Measurements from ENCODE around the gene TBC1D17.

TBC1D17 gene

DNA sequence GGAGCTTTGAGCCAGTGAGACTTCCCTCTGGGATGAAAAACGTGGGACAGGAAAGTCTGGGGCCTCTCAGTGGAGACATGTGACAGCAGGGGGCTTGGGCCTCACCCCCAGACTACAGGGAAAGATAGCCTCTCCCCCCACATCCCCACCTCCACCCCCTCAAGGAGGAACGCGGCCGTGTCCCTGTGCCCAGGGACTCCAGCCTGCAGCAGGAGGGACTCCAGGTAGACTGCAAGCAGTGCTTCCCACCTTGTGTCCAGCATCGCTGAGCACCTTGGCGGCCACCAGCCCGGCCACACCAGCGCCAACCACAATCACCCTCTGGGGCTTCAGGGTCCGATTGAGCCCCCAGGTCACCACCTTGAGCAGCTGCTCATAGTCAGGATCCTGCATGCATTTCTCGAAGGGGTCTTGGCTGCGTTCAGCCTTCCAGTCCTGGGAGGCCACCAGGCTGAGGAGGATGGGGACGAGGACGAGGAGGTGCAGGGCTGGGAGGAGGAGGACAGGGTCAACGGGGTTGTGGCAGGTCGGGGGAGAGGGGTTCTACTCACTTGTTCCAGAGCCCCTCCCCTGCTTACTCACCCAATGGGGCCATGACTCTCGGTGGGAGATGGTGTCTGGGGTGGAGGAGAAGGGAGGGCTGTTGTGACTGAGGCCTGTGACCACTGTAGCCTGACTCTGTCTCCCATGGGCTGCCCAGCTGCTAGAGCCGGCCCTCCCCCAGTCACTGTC is 18.2 kb downstream of the TBC1D17 start:
- no peak for DNase-seq

DNA sequence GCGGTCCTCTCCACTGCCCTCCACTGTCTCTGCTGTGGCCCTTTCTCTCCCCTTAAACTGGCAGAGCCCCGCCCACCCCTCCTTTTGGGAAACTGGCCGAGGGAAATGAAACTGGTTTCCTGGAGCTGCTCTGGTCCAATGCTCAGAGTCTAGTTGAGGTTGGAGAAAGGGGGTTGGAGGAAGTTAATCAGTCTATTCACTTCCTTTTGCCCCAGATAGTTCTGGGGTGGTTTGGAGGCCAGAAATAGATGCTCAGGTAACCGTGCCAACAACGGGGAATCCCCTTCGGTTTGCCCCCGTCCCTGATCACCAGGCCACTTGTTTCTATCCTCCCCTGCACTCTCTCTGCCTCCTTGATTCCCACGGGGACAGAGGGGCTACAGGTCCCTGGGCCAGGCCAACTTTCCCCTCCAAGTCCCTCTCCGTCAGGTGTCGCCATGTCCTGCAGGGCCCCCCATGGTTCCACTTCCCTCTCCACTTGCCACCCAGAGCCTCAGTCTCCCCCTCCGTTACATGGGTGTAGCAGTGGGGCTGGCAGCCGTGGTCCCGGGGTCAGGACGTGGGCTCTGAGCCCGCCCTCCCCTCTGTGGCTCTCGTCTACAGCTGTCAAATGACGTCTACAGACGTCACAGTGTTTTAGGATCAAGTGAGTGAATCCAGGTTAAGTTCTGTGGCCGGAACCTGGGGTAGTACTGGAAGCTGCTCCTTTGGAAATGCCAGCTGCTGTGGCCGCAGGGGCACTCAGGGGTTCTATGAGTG is 19.5 kb downstream of the TBC1D17 start, which contains the start of gene IL4I1:
Gene IL4I1, minus strand, starts transcription at position 25 of the 759 bp plus-strand sequence. CDS start 727 bp downstream, outside the sequence.
- no peak for DNase-seq

DNA sequence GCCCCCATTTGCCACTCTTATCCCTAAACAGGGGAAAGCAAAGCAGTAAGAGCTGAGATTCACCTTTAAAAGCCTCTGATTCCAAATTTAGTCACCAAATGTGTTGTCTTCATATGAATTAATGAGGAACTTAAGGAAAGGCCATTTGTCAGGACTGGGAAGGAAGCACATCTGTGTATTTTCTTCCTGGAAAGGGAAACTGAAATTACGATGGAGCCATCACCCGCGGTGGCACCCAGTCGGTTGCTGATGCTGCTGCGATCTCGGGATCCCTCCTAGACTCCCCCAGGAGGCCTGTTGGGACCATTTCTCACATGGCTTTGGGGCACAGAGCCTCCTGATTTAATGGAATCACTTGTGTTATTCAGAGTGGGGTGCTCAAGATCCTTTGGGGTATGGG is 26.6 kb downstream of the TBC1D17 start:
- DNase-seq, result no peak

DNA sequence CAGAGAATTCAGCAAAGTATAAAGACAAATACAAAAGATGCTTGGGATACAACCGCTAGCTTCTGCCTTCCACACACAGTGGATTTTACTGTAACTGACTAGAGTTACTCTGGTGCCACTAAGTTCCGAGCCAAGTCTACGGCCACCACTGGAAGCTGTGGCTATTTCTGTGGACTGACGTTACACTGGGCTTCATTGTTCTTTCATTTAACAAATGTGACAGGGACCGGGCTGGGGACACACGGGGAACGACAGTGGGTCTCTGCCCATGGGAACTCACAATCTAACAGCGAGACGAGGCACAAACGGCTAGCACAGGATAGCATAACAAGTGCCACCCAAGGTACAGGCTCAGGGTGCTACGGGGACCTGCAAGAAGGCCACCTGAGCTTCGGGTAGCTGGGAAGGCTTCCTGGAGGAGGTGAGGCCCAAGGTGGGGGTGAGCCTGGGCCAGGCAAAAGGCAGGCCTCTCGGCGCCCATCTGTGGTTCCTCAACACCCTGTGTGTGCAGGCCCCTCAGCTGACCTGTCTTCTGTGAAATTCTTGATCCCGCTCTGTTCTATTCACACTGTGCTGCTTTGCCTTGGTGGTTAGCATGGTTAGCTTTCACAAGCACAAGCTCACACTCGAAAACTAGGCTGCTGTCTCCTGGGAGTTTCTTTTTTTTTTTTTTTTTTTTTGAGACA is 29.5 kb downstream of the TBC1D17 start:
- DNase-seq, result no peak

DNA sequence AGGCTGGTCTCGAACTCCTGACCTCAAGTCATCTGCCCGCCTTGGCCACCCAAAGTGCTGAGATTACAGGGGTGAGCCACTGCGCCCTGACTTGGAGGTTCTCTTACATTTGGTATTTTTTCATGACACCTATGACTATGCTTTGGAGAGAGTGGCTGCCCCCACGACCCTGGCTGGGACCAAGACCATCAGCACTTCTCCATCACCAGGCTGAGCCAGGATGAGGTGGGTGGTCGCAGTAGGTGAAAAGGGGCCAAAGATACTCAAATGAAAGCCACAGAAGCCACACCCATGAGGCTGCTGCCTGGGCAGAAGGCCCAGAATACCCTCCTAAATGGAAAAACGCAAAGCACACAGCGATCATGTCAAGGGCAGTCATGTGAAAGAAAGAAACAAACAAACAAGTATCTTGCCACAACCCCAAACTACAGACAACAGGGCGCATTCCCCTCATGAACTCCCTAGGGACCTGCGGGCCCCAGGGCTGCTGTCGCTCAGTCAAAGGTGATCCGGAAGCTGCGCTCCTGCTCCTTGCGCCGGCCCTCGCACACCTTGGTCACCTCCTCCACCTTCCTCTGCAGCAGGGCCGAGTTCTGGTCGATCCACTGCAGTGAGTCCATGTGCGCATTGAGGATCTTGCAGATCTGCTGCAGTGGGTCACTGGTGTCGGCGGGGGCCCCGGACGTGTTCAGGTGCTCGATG is 30.4 kb downstream of the TBC1D17 start:
- no peak for DNase-seq

DNA sequence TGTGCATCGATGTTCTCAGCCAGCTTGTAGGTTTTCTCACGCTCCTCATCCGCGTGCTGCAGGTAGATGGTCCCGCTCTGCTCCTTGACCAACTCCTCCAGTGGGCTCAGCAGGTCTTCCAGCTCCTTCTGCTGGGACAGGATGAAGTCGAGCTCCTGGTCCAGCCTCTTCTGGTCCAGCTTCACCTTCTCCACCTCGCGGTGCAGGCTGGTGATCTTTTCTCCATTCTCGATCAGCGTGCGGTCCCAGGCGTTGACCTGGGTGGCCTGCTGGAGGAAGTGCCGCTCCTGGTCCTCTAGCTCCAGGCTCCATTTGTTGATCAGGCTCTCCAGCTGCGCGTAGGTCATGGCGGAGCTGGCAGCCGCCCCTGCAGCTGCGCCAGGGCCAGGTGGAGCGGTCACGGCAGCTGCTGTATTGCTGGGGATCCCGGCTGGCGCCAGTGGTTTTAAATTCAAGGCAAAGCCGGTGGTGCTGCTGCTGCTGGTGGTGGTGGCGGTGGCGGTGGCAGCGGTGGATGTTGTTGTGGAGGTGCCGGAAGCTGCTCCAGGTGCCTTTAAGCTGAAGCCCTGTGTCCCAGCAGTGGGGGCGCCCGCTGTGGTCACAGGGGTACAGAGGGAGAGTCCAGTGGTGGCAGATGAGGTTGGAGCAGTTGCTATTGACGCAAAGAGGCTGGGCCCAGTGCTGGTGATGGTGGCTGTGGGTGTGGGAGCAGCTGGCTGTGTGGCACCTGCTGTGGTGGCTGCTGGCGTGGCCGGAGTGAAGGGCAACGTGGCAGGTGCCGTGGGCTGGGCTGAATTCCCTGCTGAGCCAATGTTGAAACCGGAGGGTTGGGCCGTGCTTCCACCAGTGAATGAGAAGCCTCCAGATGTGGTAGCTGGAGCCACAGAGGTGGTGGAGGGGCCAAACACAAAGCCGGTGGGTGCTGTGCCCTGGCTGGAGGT is 31.2 kb downstream of the TBC1D17 start:
- no peak for DNase-seq

DNA sequence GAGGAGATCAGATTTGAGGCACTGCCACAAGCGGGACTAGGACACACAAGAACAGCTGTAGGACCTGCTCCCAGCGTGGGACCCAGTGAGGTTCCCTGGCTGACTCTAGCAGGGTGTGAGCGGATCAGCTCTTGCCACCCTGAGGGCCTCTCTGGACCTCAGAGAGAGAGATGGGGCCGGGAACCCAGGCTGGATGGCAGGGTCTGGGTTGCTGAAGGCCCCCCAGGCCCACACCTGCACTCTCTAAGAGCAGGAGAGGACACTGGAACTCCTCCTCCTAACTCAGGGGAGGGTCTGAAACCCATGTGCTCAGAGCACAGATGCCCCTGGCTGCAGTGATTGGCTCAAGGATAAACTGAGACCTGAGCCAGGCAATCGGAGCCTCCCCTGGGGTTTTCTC is 32.7 kb downstream of the TBC1D17 start:
- no peak for DNase-seq

DNA sequence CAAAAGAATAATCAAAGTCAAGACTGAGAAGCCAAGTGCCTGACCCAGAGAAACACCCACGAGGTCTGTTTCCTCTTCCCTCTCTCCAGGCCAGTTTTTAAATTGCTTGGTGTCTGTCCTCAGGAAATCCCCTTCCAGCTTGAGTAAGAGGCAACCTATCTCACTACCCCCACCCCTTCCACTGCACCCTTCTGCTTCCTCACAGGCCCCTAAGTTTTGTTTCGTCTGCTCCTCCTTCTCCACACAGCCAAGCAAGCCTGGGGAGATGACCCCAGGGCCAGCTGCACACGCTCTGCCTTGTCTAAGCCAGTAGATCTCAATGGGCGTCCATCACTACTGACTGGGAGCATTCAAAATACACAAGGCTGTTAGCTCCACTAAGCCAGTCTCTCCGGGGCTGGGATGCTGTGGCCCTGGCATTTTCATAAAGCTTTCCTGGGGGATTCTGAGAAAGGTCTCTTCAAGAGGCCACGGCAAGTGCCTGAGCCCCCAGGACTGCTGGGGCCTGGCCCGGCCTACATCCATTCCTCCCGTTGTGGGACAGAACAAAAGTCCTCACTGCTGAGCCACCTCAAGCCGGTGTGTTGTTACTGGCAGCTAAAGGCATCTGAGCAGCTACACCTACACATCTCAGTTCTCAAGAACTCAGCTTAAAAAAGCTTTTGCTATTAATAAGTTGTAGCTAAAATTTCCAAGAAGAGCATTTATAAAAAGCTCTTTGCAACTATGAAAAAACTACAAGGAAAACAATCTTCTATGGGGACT is 34.1 kb downstream of the TBC1D17 start:
- no peak for DNase-seq

DNA sequence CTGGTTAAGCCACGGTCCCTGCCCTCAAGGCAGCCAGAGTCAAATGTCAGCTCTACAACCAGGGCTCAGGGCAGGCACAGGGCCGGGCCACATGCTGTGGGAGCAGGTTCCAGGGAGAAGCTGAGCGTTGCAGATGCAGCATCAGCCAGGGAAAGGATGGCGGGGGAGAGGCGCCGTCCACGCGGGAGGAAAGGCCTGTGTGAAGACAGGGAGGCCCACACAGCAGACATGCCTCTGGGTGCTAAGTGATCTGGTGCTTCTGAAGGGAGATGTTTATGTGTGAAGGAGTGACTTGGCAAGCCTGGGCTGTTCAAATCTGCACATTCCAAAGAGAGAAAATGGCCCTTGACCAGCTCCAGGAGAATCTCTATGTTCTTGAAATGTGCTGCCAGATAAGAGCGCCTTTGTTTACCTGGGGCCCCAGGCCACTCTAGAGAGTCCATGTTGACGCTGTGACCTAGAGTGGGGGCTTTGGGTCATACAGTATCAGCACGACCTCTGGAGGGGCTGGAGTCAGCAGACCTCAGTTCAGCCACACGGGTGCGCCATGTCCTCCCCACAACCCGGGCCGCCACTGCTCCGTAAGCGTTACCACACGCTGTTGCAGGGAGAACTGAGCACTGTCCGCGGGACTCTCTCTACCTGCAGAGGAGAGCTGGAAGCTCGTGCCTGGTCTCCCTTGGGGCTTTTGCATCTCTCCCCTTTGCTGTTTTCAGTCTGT is 35.6 kb downstream of the TBC1D17 start:
- no peak for DNase-seq

DNA sequence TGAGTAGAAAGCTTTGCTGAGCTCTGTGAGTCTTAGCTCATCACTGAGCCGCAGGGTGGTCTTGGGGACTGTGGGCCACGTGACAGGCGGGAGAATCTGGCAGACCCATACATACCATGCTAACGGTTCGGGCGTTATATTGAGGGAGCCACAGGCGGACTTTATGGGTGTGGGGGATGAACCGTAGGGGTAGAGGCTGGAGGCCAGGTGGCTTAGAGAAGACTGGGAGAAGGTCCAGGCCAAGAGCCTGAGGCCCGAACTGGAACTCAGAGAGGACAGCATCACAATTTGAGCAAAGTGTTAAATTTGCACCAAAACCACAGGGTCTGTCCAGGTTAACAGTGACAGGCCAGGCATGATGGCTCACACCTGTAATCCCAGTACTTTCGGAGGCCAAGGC is 36.2 kb downstream of the TBC1D17 start:
- DNase-seq, result no peak

DNA sequence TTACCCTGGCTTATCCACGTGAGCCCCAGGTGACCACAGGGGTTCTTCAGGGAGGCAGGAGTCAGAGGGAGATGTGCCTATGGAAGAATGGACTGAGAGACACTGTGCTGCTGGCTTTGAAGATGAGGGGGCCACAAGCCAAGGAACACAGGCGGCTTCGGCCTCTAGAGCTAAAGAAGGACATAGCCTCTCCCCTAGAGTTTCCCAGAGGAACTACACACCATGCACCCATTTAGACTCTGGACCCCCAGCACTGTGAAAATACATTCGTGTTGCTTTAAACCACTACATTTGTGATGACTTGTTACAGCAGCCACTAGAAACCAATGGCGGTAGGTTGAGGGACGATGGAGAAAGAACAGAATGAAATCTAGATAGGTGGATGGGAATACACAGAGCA is 37.8 kb downstream of the TBC1D17 start:
- no peak for DNase-seq

DNA sequence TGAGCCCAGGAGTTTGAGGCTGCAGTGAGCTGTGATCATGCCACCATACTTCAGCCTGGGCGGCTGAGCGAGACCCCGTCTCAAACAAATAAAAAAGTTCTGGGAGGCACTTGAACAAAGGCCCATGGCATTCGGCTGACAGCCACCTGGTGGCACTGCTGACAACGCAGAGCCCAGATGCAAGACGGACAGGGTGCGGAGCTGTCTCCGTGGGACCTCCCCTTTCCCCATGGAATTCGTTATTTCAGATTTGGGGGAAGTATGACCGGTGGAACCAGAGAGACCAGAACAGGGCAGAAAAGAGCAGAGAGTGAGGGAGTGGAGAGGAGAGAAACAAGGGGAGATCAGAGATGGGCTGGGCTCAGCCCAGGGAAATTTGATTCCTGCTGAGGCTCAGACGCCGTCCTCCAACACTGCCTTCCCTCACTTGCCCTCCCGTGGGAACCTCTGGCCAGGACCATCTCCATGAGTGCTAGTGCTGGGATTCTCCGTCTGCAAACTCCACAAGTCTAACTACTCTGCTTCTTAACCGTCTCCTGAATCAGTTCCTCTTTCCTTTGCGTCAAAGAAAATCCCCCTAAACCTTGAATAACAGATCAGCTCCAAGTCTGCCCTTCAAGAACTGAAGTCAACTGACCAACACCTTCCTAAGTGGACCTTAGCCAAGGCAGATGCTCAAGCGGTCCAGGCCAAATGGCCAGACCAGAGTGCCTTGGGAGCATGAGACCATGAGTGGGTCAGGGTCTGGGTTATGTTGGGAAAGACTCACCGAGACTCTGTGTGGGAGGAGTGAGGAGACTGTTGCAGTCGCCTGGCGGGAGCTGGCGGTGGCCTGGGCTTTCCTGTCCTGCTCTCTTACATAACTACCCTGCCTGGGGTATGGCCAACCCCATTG is 39.6 kb downstream of the TBC1D17 start:
- DNase-seq, result no peak

DNA sequence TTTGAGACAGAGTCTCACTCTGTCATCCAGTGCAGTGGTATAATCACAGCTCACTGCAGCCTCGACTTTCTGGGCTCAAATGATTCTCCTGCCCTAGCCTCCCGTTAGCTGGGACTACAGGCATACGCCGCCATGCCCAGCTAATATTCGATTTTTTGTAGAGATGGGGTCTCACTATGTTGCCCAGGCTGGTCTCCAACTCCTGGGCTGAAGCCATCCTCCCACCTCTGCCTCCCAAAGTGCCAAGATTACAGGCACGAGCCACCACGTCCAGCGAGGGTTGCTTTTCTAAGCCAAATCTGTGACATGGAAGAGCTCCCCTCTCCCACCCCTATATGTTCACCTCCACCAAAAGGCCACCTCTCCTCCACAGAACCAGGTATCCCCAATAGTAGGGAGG is 40.6 kb downstream of the TBC1D17 start:
- no peak for DNase-seq

DNA sequence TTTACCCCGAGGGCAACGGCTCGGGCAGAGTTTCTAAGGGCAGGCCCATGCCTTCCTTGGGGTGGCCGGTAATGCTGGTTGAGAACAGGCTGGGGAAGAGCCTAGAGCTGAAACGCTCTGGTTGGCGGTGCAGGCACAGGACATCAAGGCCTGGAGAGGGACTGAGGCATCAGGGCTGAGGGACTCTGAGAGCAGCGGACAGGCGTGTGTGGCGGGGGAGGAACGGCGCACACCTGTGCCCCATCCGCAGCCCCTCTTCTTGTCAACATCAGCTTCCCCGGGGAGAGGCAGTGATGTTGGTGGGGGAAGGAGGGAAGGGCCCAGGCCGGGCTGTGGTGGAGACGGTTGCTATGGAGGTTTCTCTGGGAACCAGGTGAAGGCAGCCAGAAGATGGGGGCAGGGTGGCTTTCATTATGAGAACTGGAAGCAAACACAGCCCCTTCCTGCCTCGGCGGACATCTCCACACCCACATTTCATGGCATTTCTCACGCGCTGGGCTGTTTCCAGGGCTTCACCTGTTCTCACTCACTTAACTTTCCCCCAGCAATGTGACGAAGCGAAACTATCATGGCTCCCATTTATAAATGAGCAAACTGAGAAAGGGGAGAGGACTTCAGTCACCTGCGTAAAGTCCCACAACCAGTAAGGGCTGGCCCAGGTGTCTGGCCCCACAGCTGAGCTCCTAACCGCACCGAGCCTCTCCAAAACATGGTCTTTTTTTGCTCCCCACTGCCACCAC is 43.3 kb downstream of the TBC1D17 start:
- no peak for DNase-seq

DNA sequence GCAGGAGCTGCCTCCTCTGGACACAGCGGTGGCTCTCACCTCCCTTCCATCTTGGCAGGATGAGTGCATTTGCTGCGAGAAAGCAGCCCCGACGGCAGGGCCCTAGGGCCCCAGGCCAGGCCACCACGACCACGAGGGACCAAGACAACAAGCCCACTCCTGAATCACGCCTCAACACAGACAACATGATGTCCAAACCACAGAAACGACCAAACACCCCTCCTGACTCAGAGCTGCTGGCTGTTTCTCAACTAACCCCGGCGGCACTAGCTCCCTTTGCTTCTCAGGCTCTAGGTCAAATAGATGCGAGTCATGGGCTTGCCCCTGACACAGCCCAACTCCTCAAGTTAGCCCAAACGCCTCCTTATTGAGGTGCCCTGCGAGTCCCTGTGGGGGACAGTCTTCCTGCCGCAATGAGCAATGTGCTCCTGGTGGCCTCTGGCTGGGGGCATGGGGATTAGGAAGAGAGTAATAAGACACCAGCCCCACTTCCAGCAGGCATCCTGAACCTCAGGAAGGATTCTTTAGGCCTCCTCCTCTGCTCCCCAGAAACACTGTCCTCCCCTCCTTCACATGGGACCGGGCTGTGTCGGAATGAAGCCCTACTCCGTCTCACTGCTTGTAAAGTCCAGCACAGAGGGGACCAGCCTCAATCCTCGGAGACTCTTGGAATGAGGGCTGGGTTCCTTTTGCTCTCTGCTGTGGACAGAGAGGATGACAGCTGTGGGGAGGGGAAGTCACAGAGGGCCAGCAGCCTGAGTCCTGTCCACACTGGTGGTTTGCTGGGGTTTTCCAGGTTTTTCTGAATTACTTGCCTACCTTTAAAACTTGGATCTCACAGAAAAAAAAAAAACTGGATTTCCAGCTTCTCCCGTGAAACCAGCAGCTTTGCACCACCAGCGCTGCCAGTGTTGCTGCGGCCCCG is 44.6 kb downstream of the TBC1D17 start:
- DNase-seq, result no peak

DNA sequence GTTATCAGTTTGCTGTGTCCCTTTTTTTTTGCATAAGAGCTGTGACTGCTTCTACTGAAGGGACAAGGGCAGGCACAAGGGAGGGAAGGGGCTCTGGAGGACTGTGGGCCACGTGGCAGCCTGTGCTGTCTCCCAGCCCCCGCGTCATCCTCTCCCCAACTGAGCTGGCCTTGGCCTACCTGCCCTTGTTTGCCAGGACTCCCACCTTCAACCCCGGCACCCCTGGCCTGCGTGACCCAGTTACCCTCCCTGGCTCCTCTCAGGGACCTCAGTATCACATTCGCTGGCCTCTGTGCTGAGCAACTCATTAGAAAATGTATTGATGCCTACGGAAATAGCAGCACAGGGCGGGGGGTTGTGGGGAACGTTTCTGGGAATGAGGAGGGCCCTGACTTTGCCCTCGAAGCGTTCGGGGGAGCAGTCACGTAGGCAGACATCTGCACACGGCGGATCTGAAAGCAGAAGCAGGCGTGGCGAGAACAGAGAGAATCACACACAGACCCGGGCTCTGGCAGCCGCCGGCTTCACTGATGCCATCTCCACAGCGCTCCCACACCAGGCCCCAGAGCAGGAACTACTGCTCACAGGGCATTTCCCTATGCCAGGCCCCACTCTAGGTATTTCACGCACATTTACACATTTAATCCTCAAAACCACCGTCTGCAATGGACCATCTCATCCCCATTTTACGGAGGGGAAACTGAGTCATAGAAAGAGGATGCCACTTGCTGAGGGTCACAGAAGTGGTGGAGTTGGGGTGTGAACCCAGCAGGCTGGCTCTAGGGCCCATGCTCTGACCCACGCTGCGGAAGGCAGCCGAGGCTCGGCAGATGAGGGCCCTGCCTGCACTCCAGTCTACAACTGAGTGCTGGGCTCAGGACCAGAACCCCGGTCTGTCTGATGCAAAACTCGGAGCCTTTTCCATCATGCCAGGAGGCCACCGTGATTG is 45.8 kb downstream of the TBC1D17 start:
- no peak for DNase-seq

Measured in NCI-H2081 treated with DMSO at 0.1 percent for 48 hours (cell line).